ENCODE measurements around the gene ENTPD3.

The ENTPD3 gene

GRCh38 chr3:40437889-40438288 lies 50.9 kb downstream of the ENTPD3 start:
- Histone ChIP-seq H2BK120ac (ENCODE audit: insufficient read depth, low read length, poor library complexity) (no peak overlapping the region), H3K79me2 (ENCODE audit: control insufficient read depth, insufficient read depth, low read length, poor library complexity) (no peaks in the 10 kb centered on the region), H3K9me3 (ENCODE audit: insufficient read depth, low read depth, low read length) (no peaks in the 10 kb centered on the region), H4K8ac (ENCODE audit: low read depth, low read length) (no peak overlapping the region), H3K4me1 (ENCODE audit: control insufficient read depth in 1 of 2, insufficient read depth in 2 of 2, low read length in 2 of 2) (no peaks in the 10 kb centered on the region), H3K9ac (ENCODE audit: low read length) (no peak overlapping the region), H3K4me3 (ENCODE audit: low read depth, low read length) (no peak overlapping the region), H2BK5ac (ENCODE audit: low read depth, low read length, poor library complexity) (no peak overlapping the region), H3K18ac (ENCODE audit: low read length) (no peak overlapping the region), H3K23ac (ENCODE audit: low read length) (no peak overlapping the region), H3K4me2 (ENCODE audit: low read length) (no peak overlapping the region), H3K36me3 (ENCODE audit: control insufficient read depth in 1 of 2, insufficient read depth in 2 of 2, low read length in 2 of 2) (no peaks in the 10 kb centered on the region), H2AFZ (ENCODE audit: insufficient read depth, low read length, poor library complexity) (no peak overlapping the region), H3K27me3 (ENCODE audit: insufficient read depth, low read length) (no peaks in the 10 kb centered on the region), H3K14ac (ENCODE audit: low read length) (no peak overlapping the region), H3K4ac (ENCODE audit: low read depth, low read length) (no peak overlapping the region), H2BK12ac (ENCODE audit: low read length) (no peak overlapping the region), H4K91ac (ENCODE audit: low read depth, low read length) (no peak overlapping the region), H4K12ac (ENCODE audit: low read depth, low read length) (no peak overlapping the region), H3K79me1 (ENCODE audit: low read length) (no peaks in the 10 kb centered on the region), H3K27ac (ENCODE audit: low read depth, low read length) (no peak overlapping the region), H2AK5ac (ENCODE audit: low read length) (no peak overlapping the region)
- no CpG with 5 or more reads among the region's 5 CpGs for whole genome bisulfite sequencing (ENCODE audit: extremely low coverage, insufficient coverage, insufficient read length)
- DNase-seq = no peak

GRCh38 chr3:40445062-40445461 lies 58.1 kb downstream of the ENTPD3 start:
- Histone ChIP-seq H3K18ac (ENCODE audit: low read length) (no peak overlapping the region), H3K36me3 (ENCODE audit: control insufficient read depth in 1 of 2, insufficient read depth in 2 of 2, low read length in 2 of 2) (no peaks in the 10 kb centered on the region), H3K79me1 (ENCODE audit: low read length) (no peaks in the 10 kb centered on the region), H3K27me3 (ENCODE audit: insufficient read depth, low read length) (no peaks in the 10 kb centered on the region), H3K9ac (ENCODE audit: low read length) (no peak overlapping the region), H2AK5ac (ENCODE audit: low read length) (no peak overlapping the region), H3K4me3 (ENCODE audit: low read depth, low read length) (no peak overlapping the region), H2BK5ac (ENCODE audit: low read depth, low read length, poor library complexity) (no peak overlapping the region), H3K14ac (ENCODE audit: low read length) (no peak overlapping the region), H3K4me1 (ENCODE audit: control insufficient read depth in 1 of 2, insufficient read depth in 2 of 2, low read length in 2 of 2) (no peaks in the 10 kb centered on the region), H3K27ac (ENCODE audit: low read depth, low read length) (no peak overlapping the region), H2BK12ac (ENCODE audit: low read length) (no peak overlapping the region), H2AFZ (ENCODE audit: insufficient read depth, low read length, poor library complexity) (no peak overlapping the region), H4K8ac (ENCODE audit: low read depth, low read length) (no peak overlapping the region), H3K4ac (ENCODE audit: low read depth, low read length) (no peak overlapping the region), H4K12ac (ENCODE audit: low read depth, low read length) (no peak overlapping the region), H3K9me3 (ENCODE audit: insufficient read depth, low read depth, low read length) (no peaks in the 10 kb centered on the region), H3K4me2 (ENCODE audit: low read length) (no peak overlapping the region), H3K23ac (ENCODE audit: low read length) (no peak overlapping the region), H4K91ac (ENCODE audit: low read depth, low read length) (no peak overlapping the region), H2BK120ac (ENCODE audit: insufficient read depth, low read length, poor library complexity) (no peak overlapping the region), H3K79me2 (ENCODE audit: control insufficient read depth, insufficient read depth, low read length, poor library complexity) (no peaks in the 10 kb centered on the region)
- no CpG with 5 or more reads among the region's 9 CpGs for WGBS (ENCODE audit: extremely low coverage, insufficient coverage, insufficient read length)
- DNase-seq = no peak

GRCh38 chr3:40445880-40446279 lies 58.9 kb downstream of the ENTPD3 start:
- no peak overlapping the region for H3K27ac ChIP-seq (ENCODE audit: low read depth, low read length)
- no peak overlapping the region for H3K4me3 ChIP-seq (ENCODE audit: low read depth, low read length)
- no peak overlapping the region for H3K23ac ChIP-seq (ENCODE audit: low read length)
- no peaks in the 10 kb centered on the region for H3K79me2 ChIP-seq (ENCODE audit: control insufficient read depth, insufficient read depth, low read length, poor library complexity)
- no peak overlapping the region for H3K14ac ChIP-seq (ENCODE audit: low read length)
- no peak overlapping the region for H2BK5ac ChIP-seq (ENCODE audit: low read depth, low read length, poor library complexity)
- H3K4me1 ChIP-seq (ENCODE audit: control insufficient read depth in 1 of 2, insufficient read depth in 2 of 2, low read length in 2 of 2) = no peaks in the 10 kb centered on the region
- no peak overlapping the region for H2AK5ac ChIP-seq (ENCODE audit: low read length)
- H2BK120ac ChIP-seq (ENCODE audit: insufficient read depth, low read length, poor library complexity) = no peak overlapping the region
- no peaks in the 10 kb centered on the region for H3K36me3 ChIP-seq (ENCODE audit: control insufficient read depth in 1 of 2, insufficient read depth in 2 of 2, low read length in 2 of 2)
- no peak overlapping the region for H4K8ac ChIP-seq (ENCODE audit: low read depth, low read length)
- H3K27me3 ChIP-seq (ENCODE audit: insufficient read depth, low read length) = no peaks in the 10 kb centered on the region
- H2BK12ac ChIP-seq (ENCODE audit: low read length) = no peak overlapping the region
- H3K9me3 ChIP-seq (ENCODE audit: insufficient read depth, low read depth, low read length) = no peaks in the 10 kb centered on the region
- no peak overlapping the region for H2AFZ ChIP-seq (ENCODE audit: insufficient read depth, low read length, poor library complexity)
- no peak overlapping the region for H3K4ac ChIP-seq (ENCODE audit: low read depth, low read length)
- H4K91ac ChIP-seq (ENCODE audit: low read depth, low read length) = no peak overlapping the region
- H3K79me1 ChIP-seq (ENCODE audit: low read length) = no peaks in the 10 kb centered on the region
- no peak for DNase-seq
- no peak overlapping the region for H4K12ac ChIP-seq (ENCODE audit: low read depth, low read length)
- H3K18ac ChIP-seq (ENCODE audit: low read length) = no peak overlapping the region
- H3K4me2 ChIP-seq (ENCODE audit: low read length) = no peak overlapping the region
- no CpG with 5 or more reads among the region's 4 CpGs for WGBS (ENCODE audit: extremely low coverage, insufficient coverage, insufficient read length)
- H3K9ac ChIP-seq (ENCODE audit: low read length) = no peak overlapping the region

- no peak for DNase-seq
- no peak overlapping the region for H3K4ac ChIP-seq (ENCODE audit: low read depth, low read length)
- no peaks in the 10 kb centered on the region for H3K36me3 ChIP-seq (ENCODE audit: control insufficient read depth in 1 of 2, insufficient read depth in 2 of 2, low read length in 2 of 2)
- no peaks in the 10 kb centered on the region for H3K9me3 ChIP-seq (ENCODE audit: insufficient read depth, low read depth, low read length)
- no peak overlapping the region for H2BK5ac ChIP-seq (ENCODE audit: low read depth, low read length, poor library complexity)
- H4K8ac ChIP-seq (ENCODE audit: low read depth, low read length) = no peak overlapping the region
- no peak overlapping the region for H3K9ac ChIP-seq (ENCODE audit: low read length)
- no peaks in the 10 kb centered on the region for H3K27me3 ChIP-seq (ENCODE audit: insufficient read depth, low read length)
- no peak overlapping the region for H3K4me2 ChIP-seq (ENCODE audit: low read length)
- no peak overlapping the region for H3K4me3 ChIP-seq (ENCODE audit: low read depth, low read length)
- peaks cover 3% of the 10 kb centered on the region for H3K79me2 ChIP-seq (ENCODE audit: control insufficient read depth, insufficient read depth, low read length, poor library complexity)
- no peak overlapping the region for H3K23ac ChIP-seq (ENCODE audit: low read length)
- peaks cover 0 to 2% of the 10 kb centered on the region in 2 experiments for H3K4me1 ChIP-seq (ENCODE audit: control insufficient read depth in 1 of 2, insufficient read depth in 2 of 2, low read length in 2 of 2)
- no peak overlapping the region for H3K14ac ChIP-seq (ENCODE audit: low read length)
- no peak overlapping the region for H4K12ac ChIP-seq (ENCODE audit: low read depth, low read length)
- H3K18ac ChIP-seq (ENCODE audit: low read length) = no peak overlapping the region
- no peak overlapping the region for H2AFZ ChIP-seq (ENCODE audit: insufficient read depth, low read length, poor library complexity)
- no peak overlapping the region for H2BK120ac ChIP-seq (ENCODE audit: insufficient read depth, low read length, poor library complexity)
- WGBS (ENCODE audit: extremely low coverage, insufficient coverage, insufficient read length) = no CpG with 5 or more reads among the region's 2 CpGs
- no peak overlapping the region for H3K27ac ChIP-seq (ENCODE audit: low read depth, low read length)
- H3K79me1 ChIP-seq (ENCODE audit: low read length) = peaks cover 6% of the 10 kb centered on the region
- no peak overlapping the region for H4K91ac ChIP-seq (ENCODE audit: low read depth, low read length)
- H2BK12ac ChIP-seq (ENCODE audit: low read length) = no peak overlapping the region
- H2AK5ac ChIP-seq (ENCODE audit: low read length) = no peak overlapping the region
These were observed 63.5 kb downstream of the ENTPD3 start for GRCh38 chr3:40450438-40450837.
